KOPT-K1 (cell line): ENCODE results near the gene ARFGEF3.

Experiments used
- H3K27ac ChIP-seq: fragments of 200-600 bp; sonication (generic); 2 replicates; pipeline ENCODE4 v1.5.1; 2016; ENCODE audit warnings: antibody characterized with exemption, mild to moderate bottlenecking, low read depth, low read length; ENCODE audit not compliant: poor library complexity, severe bottlenecking
- H3K36me3 ChIP-seq: fragments of 200-600 bp; sonication (generic); 2 replicates; pipeline ENCODE4 v1.5.1; 2017; ENCODE audit warnings: antibody characterized with exemption, mild to moderate bottlenecking, low read length, moderate library complexity; ENCODE audit not compliant: insufficient read depth
- H3K9me3 ChIP-seq: fragments of 200-600 bp; sonication (generic); 2 replicates; pipeline ENCODE4 v1.5.1; 2017; ENCODE audit warnings: antibody characterized with exemption, low read length, mild to moderate bottlenecking; ENCODE audit not compliant: insufficient read depth, poor library complexity, severe bottlenecking

ARFGEF3 gene

GRCh38 chr6:138146544-138146943 lies 15.2 kb upstream of the ARFGEF3 start:
- Histone ChIP-seq H3K36me3 (no peaks in the 10 kb centered on the region), H3K27ac (no peak overlapping the region), H3K9me3 (no peaks in the 10 kb centered on the region)

GRCh38 chr6:138155443-138155842 lies 6.3 kb upstream of the ARFGEF3 start:
- H3K9me3 ChIP-seq, result no peaks in the 10 kb centered on the region
- H3K36me3 ChIP-seq, result no peaks in the 10 kb centered on the region
- H3K27ac ChIP-seq, result no peak overlapping the region

GRCh38 chr6:138157986-138158638 lies 3.6 kb upstream of the ARFGEF3 start:
- no peaks in the 10 kb centered on the region for H3K36me3 ChIP-seq
- no peak overlapping the region for H3K27ac ChIP-seq
- H3K9me3 ChIP-seq, result peaks cover 6% of the 10 kb centered on the region

- Histone ChIP-seq H3K27ac (no peak overlapping the region), H3K9me3 (peaks cover 6% of the 10 kb centered on the region), H3K36me3 (no peaks in the 10 kb centered on the region)
These were observed 2.5 kb upstream of the ARFGEF3 start for GRCh38 chr6:138159246-138159645.

GRCh38 chr6:138160329-138161087 lies 1.2 kb upstream of the ARFGEF3 start:
- Histone ChIP-seq H3K36me3 (no peaks in the 10 kb centered on the region), H3K27ac (no peak overlapping the region), H3K9me3 (peaks cover 6% of the 10 kb centered on the region)

GRCh38 chr6:138161088-138161337 lies 726 bp upstream of the ARFGEF3 start:
- peaks cover 6% of the 10 kb centered on the region for H3K9me3 ChIP-seq
- no peak overlapping the region for H3K27ac ChIP-seq
- H3K36me3 ChIP-seq, result no peaks in the 10 kb centered on the region

GRCh38 chr6:138162111-138162954 lies 594 bp downstream of the ARFGEF3 start:
- Histone ChIP-seq H3K36me3 (no peaks in the 10 kb centered on the region), H3K27ac (no peak overlapping the region), H3K9me3 (peaks cover 6% of the 10 kb centered on the region)

GRCh38 chr6:138162955-138163575 lies 1.3 kb downstream of the ARFGEF3 start:
- H3K36me3 ChIP-seq, result no peaks in the 10 kb centered on the region
- no peak overlapping the region for H3K27ac ChIP-seq
- H3K9me3 ChIP-seq, result peaks cover 6% of the 10 kb centered on the region

GRCh38 chr6:138175596-138175995 lies 13.9 kb downstream of the ARFGEF3 start:
- no peak overlapping the region for H3K27ac ChIP-seq
- peaks cover 11% of the 10 kb centered on the region for H3K9me3 ChIP-seq
- H3K36me3 ChIP-seq, result no peaks in the 10 kb centered on the region

- Histone ChIP-seq H3K27ac (no peak overlapping the region), H3K36me3 (no peaks in the 10 kb centered on the region), H3K9me3 (peaks cover 11% of the 10 kb centered on the region)
These were observed 15.0 kb downstream of the ARFGEF3 start for GRCh38 chr6:138176652-138177232.

GRCh38 chr6:138182939-138183789 lies 21.4 kb downstream of the ARFGEF3 start:
- Histone ChIP-seq H3K9me3 (no peaks in the 10 kb centered on the region), H3K36me3 (no peaks in the 10 kb centered on the region), H3K27ac (no peak overlapping the region)

GRCh38 chr6:138183790-138184134 lies 22.0 kb downstream of the ARFGEF3 start:
- Histone ChIP-seq H3K9me3 (no peaks in the 10 kb centered on the region), H3K36me3 (no peaks in the 10 kb centered on the region), H3K27ac (no peak overlapping the region)

- no peaks in the 10 kb centered on the region for H3K36me3 ChIP-seq
These were observed 22.5 kb downstream of the ARFGEF3 start for GRCh38 chr6:138184230-138184629.

GRCh38 chr6:138187156-138187555 lies 25.4 kb downstream of the ARFGEF3 start:
- no peaks in the 10 kb centered on the region for H3K9me3 ChIP-seq
- no peak overlapping the region for H3K27ac ChIP-seq
- H3K36me3 ChIP-seq, result no peaks in the 10 kb centered on the region

More at GRCh38 chr6:138184230-138184629, 22.5 kb downstream of the ARFGEF3 start:
- Histone ChIP-seq H3K27ac (no peak overlapping the region), H3K9me3 (no peaks in the 10 kb centered on the region)
